OCI-LY7 (cell line): ENCODE data around the gene DTNA. TPM values are rescaled to one million over a fixed set of nuclear protein-coding genes. Genes with fewer than 3 reads are reported as not detected.

Experiments
- BruUV-seq: library from RNA; stranded (reverse); fragments of 400-500 nt; replicated peaks from 2 replicates; lab custom pipeline; 2021; lab: Mats Ljungman, UMichigan
- CTCF ChIA-PET: fragments of 300-600 bp; sonication (Branson Sonifier 250); formaldehyde crosslinking; loops from one replicate; lab custom pipeline; 2022; ENCODE audit warnings: antibody characterized with exemption; ENCODE audit not compliant: unreplicated experiment; lab: Charles Lee
- POLR2A ChIA-PET: fragments of 300-600 bp; sonication (Branson Sonifier 250); formaldehyde crosslinking; loops from one replicate; lab custom pipeline; 2022; ENCODE audit warnings: antibody characterized with exemption; lab: Charles Lee
- DNase-seq: peaks from one replicate; pipeline ENCODE4 v3.0.0-alpha.2; 2015; ENCODE audit warnings: low spot score
- H2AFZ ChIP-seq: fragments of 200-600 bp; sonication (generic), shearing (Covaris generic); 2 replicates; pipeline ENCODE4 v1.6.1; 2014; ENCODE audit warnings: mild to moderate bottlenecking, antibody characterized with exemption, low read length, moderate library complexity
- H3K27ac ChIP-seq: fragments of 200-600 bp; sonication (generic); 2 replicates; pipeline ENCODE4 v1.5.1; 2014; ENCODE audit warnings: mixed run types, low read depth, mild to moderate bottlenecking, moderate library complexity, low read length, inconsistent platforms; ENCODE audit not compliant: poor library complexity, severe bottlenecking
- H3K36me3 ChIP-seq: fragments of 200-600 bp; sonication (generic); 2 replicates; pipeline ENCODE4 v1.6.1; 2014; ENCODE audit warnings: mild to moderate bottlenecking, antibody characterized with exemption, low read length, moderate library complexity, mixed read lengths; ENCODE audit not compliant: insufficient read depth
- H3K4me1 ChIP-seq: fragments of 200-600 bp; sonication (generic); 2 replicates; pipeline ENCODE4 v1.5.1; 2014; ENCODE audit warnings: mild to moderate bottlenecking, low read length; ENCODE audit not compliant: insufficient read depth, poor library complexity, severe bottlenecking
- H3K4me2 ChIP-seq: fragments of 200-600 bp; sonication (generic); 2 replicates; pipeline ENCODE4 v1.6.1; 2014; ENCODE audit warnings: mild to moderate bottlenecking, low read length
- H3K4me3 ChIP-seq: fragments of 200-600 bp; sonication (generic); 2 replicates; pipeline ENCODE4 v1.5.1; 2014; ENCODE audit warnings: mild to moderate bottlenecking, low read depth, low read length; ENCODE audit not compliant: poor library complexity, severe bottlenecking
- H3K79me2 ChIP-seq: fragments of 200-600 bp; sonication (generic); 2 replicates; pipeline ENCODE4 v1.6.1; 2016; ENCODE audit warnings: low read depth, mild to moderate bottlenecking, low read length, moderate library complexity, mixed read lengths; ENCODE audit not compliant: insufficient read depth
- H3K9me2 ChIP-seq: fragments of 200-600 bp; sonication (generic); 2 replicates; pipeline ENCODE4 v1.6.1; 2016; ENCODE audit warnings: mild to moderate bottlenecking, low read length, mixed read lengths; ENCODE audit not compliant: insufficient read depth
- H3K9me3 ChIP-seq: fragments of 200-600 bp; sonication (generic); 2 replicates; pipeline ENCODE4 v1.6.1; 2014; ENCODE audit warnings: mild to moderate bottlenecking, mixed run types, low read length, mixed read lengths
- H4K20me1 ChIP-seq: fragments of 200-600 bp; sonication (generic); 2 replicates; pipeline ENCODE4 v1.6.1; 2014; ENCODE audit warnings: mild to moderate bottlenecking, antibody characterized with exemption, low read length, moderate library complexity, mixed read lengths; ENCODE audit not compliant: insufficient read depth
- CTCF ChIP-seq: fragments of 200-600 bp; sonication (generic); conservative IDR thresholded peaks from 2 replicates; pipeline ENCODE4 v1.5.1; 2014; ENCODE audit warnings: mild to moderate bottlenecking, antibody characterized with exemption, low read length, moderate library complexity, mixed read lengths
- EZH2phosphoT487 ChIP-seq: fragments of 200-600 bp; sonication (generic); IDR thresholded peaks from 2 replicates; pipeline ENCODE4 v1.6.1; 2018; ENCODE audit warnings: low read depth, borderline replicate concordance, mild to moderate bottlenecking, mixed run types, antibody characterized with exemption, low read length, moderate library complexity, mixed read lengths
- intact Hi-C: fragments of 100-400 bp; cut with micrococcal nuclease; formaldehyde crosslinking; loops from one replicate; pipeline ENCODE4 v1.10.0; 2022; ENCODE audit not compliant: unreplicated experiment
- total RNA-seq, 2 experiments: library from RNA; depleted of rRNA in 1 of 2; stranded (reverse); fragments of >200 nt in 1 of 2; shearing (Covaris generic) in 1 of 2; gene quantifications; 2 replicates each; pipeline ENCODE4 v1.2.3, GENCODE V29; 2014 to 2022

The DTNA gene
- total RNA-seq, 2 experiments from 2014 or later = 0.16 TPM; not detected in 1

- Histone ChIP-seq H2AFZ (no peak overlapping the region), H3K36me3 (no peaks in the 10 kb centered on the region), H3K4me2 (no peak overlapping the region), H4K20me1 (no peaks in the 10 kb centered on the region), H3K4me1 (no peaks in the 10 kb centered on the region), H3K4me3 (no peak overlapping the region), H3K79me2 (no peaks in the 10 kb centered on the region), H3K9me2 (no peaks in the 10 kb centered on the region), H3K9me3 (no peaks in the 10 kb centered on the region), H3K27ac (no peak overlapping the region)
- no peak for DNase-seq
- TF ChIP-seq EZH2phosphoT487 (no peak), CTCF (no peak)
- no TSS peak for BruUV-seq
- intact Hi-C loops = no loop called here
- POLR2A ChIA-PET = interaction anchor here (0.5 kb wide), 1 partner anchor 10 kb away, joined by 3 read pairs; no protein-coding TSS in a partner anchor
- CTCF ChIA-PET = no interaction called here
Observed at GRCh38 chr18:34820360-34821065, 110.4 kb downstream of the DTNA start.

GRCh38 chr18:34821669-34822210 lies 111.6 kb downstream of the DTNA start:
- Histone ChIP-seq H3K79me2 (no peaks in the 10 kb centered on the region), H2AFZ (no peak overlapping the region), H3K4me1 (no peaks in the 10 kb centered on the region), H3K36me3 (no peaks in the 10 kb centered on the region), H3K4me2 (no peak overlapping the region), H3K9me3 (no peaks in the 10 kb centered on the region), H4K20me1 (no peaks in the 10 kb centered on the region), H3K9me2 (no peaks in the 10 kb centered on the region), H3K4me3 (no peak overlapping the region), H3K27ac (no peak overlapping the region)
- TF ChIP-seq EZH2phosphoT487 = no peak
- ChIA-PET CTCF (no interaction called here), POLR2A (no interaction called here)
- DNase-seq = no peak
- BruUV-seq = no TSS peak
- intact Hi-C loops = no loop called here

GRCh38 chr18:34828093-34828492 lies 118.0 kb downstream of the DTNA start:
- Histone ChIP-seq H3K4me2 (no peak overlapping the region), H3K9me3 (no peaks in the 10 kb centered on the region), H3K9me2 (no peaks in the 10 kb centered on the region), H4K20me1 (no peaks in the 10 kb centered on the region), H3K79me2 (no peaks in the 10 kb centered on the region), H3K4me1 (no peaks in the 10 kb centered on the region), H2AFZ (no peak overlapping the region), H3K4me3 (no peak overlapping the region), H3K36me3 (no peaks in the 10 kb centered on the region), H3K27ac (no peak overlapping the region)
- no peak for DNase-seq
- ChIA-PET CTCF (no interaction called here), POLR2A (no interaction called here)
- no TSS peak for BruUV-seq
- intact Hi-C loops = no loop called here
- TF ChIP-seq CTCF (no peak), EZH2phosphoT487 (no peak)
